ENCODE data around the gene ZMYND10.

GRCh38 chr3:50389414-50389767 is 43.9 kb upstream of the ZMYND10 start:
- TF ChIP-seq POLR2A (IDR thresholded peaks at IDR 0.05) (no peak), CTCF (IDR thresholded peaks at IDR 0.05 in 4 of 5, conservative IDR thresholded peaks at IDR 0.05 in 1 of 5) (no peak)

All from gastrocnemius medialis (tissue), 4 donors.